Spleen (tissue), 11 donors: ENCODE results near the gene DNAJC25. TPM values are rescaled to one million over a fixed set of nuclear protein-coding genes. Genes with fewer than 3 reads are reported as not detected.
"Not testable (repeated sequence)": the region's sequence is repeated elsewhere in the genome, so short reads cannot be mapped to it uniquely, and the experiment has no call there.

Experiments
- DNase-seq: peaks from one replicate; pipeline ENCODE4 v3.0.0-alpha.2; 2020
- H3K27ac ChIP-seq, 8 donors: fragments of 200-600 bp; sonication (generic) in 7 of 8; 1 replicate in 4 of 8; 2 replicates in 4 of 8; pipeline versions ENCODE4 v1.5.0 to v1.8.0; 2016 to 2021; ENCODE audit warnings: inconsistent platforms in 4 of 8, mild to moderate bottlenecking in 4 of 8, moderate library complexity in 1 of 8
- H3K27me3 ChIP-seq, 7 donors: fragments of 200-600 bp; sonication (generic) in 6 of 7; replicated peaks in 1 of 7; 1 replicate in 4 of 7; 2 replicates in 3 of 7; pipeline versions ENCODE4 v1.5.0 to v1.8.0; 2016 to 2021; ENCODE audit warnings: inconsistent platforms in 3 of 7, mild to moderate bottlenecking in 1 of 7
- H3K36me3 ChIP-seq, 6 donors: fragments of 200-600 bp; sonication (generic) in 5 of 6; 1 replicate in 4 of 6; 2 replicates in 2 of 6; pipeline versions ENCODE4 v1.5.0 to v1.8.0; 2016 to 2021; ENCODE audit warnings: inconsistent platforms in 2 of 6
- H3K4me1 ChIP-seq, 6 donors: fragments of 200-600 bp; sonication (generic) in 5 of 6; 1 replicate in 3 of 6; 2 replicates in 3 of 6; pipeline versions ENCODE4 v1.5.0 to v1.8.0; 2016 to 2021; ENCODE audit warnings: inconsistent platforms in 3 of 6
- H3K4me3 ChIP-seq, 8 donors: fragments of 200-600 bp; sonication (generic) in 7 of 8; 1 replicate in 4 of 8; 2 replicates in 4 of 8; pipeline versions ENCODE4 v1.5.0 to v1.8.0; 2016 to 2021; ENCODE audit warnings: inconsistent platforms in 4 of 8, mild to moderate bottlenecking in 4 of 8, moderate library complexity in 2 of 8
- H3K9me3 ChIP-seq, 8 donors: fragments of 200-600 bp; sonication (generic) in 7 of 8; 1 replicate in 4 of 8; 2 replicates in 4 of 8; pipeline versions ENCODE4 v1.5.0 to v1.8.0; 2016 to 2021; ENCODE audit warnings: inconsistent platforms in 4 of 8
- CTCF ChIP-seq, 11 experiments: fragments of 200-600 bp in 7 of 11; fragments of 450-650 bp in 4 of 11; sonication (generic) in 4 of 11; IDR thresholded peaks in 8 of 11; conservative IDR thresholded peaks in 3 of 11; 1 replicate in 7 of 11; 2 replicates in 4 of 11; pipeline versions ENCODE4 v1.4.0 to v1.8.0; 2016 to 2021; ENCODE audit warnings: antibody characterized with exemption in 11 of 11, inconsistent platforms in 4 of 11, mild to moderate bottlenecking in 1 of 11
- POLR2A ChIP-seq, 3 donors: fragments of 450-650 bp; IDR thresholded peaks; one replicate each; pipeline ENCODE4 v1.5.1; 2017; ENCODE audit warnings: antibody characterized with exemption in 3 of 3, mild to moderate bottlenecking in 1 of 3
- POLR2AphosphoS5 ChIP-seq, 3 donors: sonication (generic); formaldehyde crosslinking; IDR thresholded peaks; one replicate each; pipeline ENCODE4 v1.5.1; 2017; ENCODE audit warnings: antibody characterized with exemption in 3 of 3
- WGBS, 5 donors: extraction: QIAGEN DNeasy Blood & Tissue Kit in 3 of 5; methylation state at CpG; one replicate each; pipeline versions ENCODE4 v1.1.5 to v1.1.7; 2013 to 2018; 5-methylcytosine and 5-hydroxymethylcytosine counted together
- intact Hi-C: fragments of 100-400 bp; cut with DNase I; formaldehyde crosslinking; loops from one replicate; pipeline ENCODE4 v1.15.0; 2023; ENCODE audit warnings: low total_unique reads
- polyA plus RNA-seq, 3 donors: library from polyadenylated mRNA; stranded (reverse); fragments of 200-250 nt; gene quantifications; one replicate each; pipeline ENCODE4 v1.2.1, GENCODE V29; 2013
- total RNA-seq, 7 donors: library from RNA; depleted of rRNA in 3 of 7; stranded (reverse); fragments of >200 nt in 3 of 7; fragmentation: NEBNext Ultra II Directional in 4 of 7; extraction: Animal tissue kit (Norgen Biotek cat#: 25700) in 4 of 7; gene quantifications; one replicate each; pipeline versions ENCODE4 v1.1.0 to v1.2.1, GENCODE V29; 2016 to 2021
- donor health status: healthy with polysubstance abuse.
- donor health status: DM: no; HTN: no; CAD: no; lungs with moderate emphysema.
- donor health status: DM: no; HTN: no; CAD: no.
- donor health status: Bipolar disorder and iron deficiency.
- donor health status: healthy.
- donor health status: DM: no; HTN: no; CAD: no.
- donor health status: DM: yes; HTN: yes; CAD: no.

DNAJC25 gene
- total and polyA plus RNA-seq, 10 donors, result 3.1 to 6.0 (median 3.9) TPM

- 57 to 68% (median 61%) methylated on average over 5 of the region's 5 CpGs for WGBS, 5 donors
- H3K4me1 ChIP-seq, result no peaks in the 10 kb centered on the region
- no peaks in the 10 kb centered on the region for H3K36me3 ChIP-seq
- no peak overlapping the region for H3K27ac ChIP-seq
- intact Hi-C loops, result no loop called here
- no peak for TF ChIP-seq POLR2A (IDR thresholded peaks at IDR 0.05)
- no peak for TF ChIP-seq CTCF (IDR thresholded peaks at IDR 0.05 in 8 of 11, conservative IDR thresholded peaks at IDR 0.05 in 3 of 11)
- no peak for TF ChIP-seq POLR2AphosphoS5 (IDR thresholded peaks at IDR 0.05)
- peaks cover 0 to 47% (median 0%) of the 10 kb centered on the region in 7 donors for H3K27me3 ChIP-seq
- no peak overlapping the region for H3K4me3 ChIP-seq
- no peak for DNase-seq
- H3K9me3 ChIP-seq, result no peaks in the 10 kb centered on the region
Measured at GRCh38 chr9:111610149-111610548, 21.0 kb upstream of the DNAJC25 start.

GRCh38 chr9:111610845-111611244 is 20.3 kb upstream of the DNAJC25 start:
- H3K27me3 ChIP-seq, result peaks cover 0 to 49% (median 0%) of the 10 kb centered on the region in 7 donors
- intact Hi-C loops, result no loop called here
- H3K27ac ChIP-seq, result no peak overlapping the region
- WGBS, 5 donors, result 77 to 92% (median 85%) methylated on average over 7 of the region's 7 CpGs
- no peaks in the 10 kb centered on the region for H3K4me1 ChIP-seq
- no peak for DNase-seq
- no peaks in the 10 kb centered on the region for H3K36me3 ChIP-seq
- no peaks in the 10 kb centered on the region for H3K9me3 ChIP-seq
- no peak for TF ChIP-seq CTCF (IDR thresholded peaks at IDR 0.05 in 8 of 11, conservative IDR thresholded peaks at IDR 0.05 in 3 of 11)
- TF ChIP-seq POLR2A (IDR thresholded peaks at IDR 0.05), result no peak
- TF ChIP-seq POLR2AphosphoS5 (IDR thresholded peaks at IDR 0.05), result no peak
- H3K4me3 ChIP-seq, result no peak overlapping the region

GRCh38 chr9:111613436-111614040 is 17.6 kb upstream of the DNAJC25 start:
- no peaks in the 10 kb centered on the region for H3K9me3 ChIP-seq
- intact Hi-C loops, result no loop called here
- H3K4me3 ChIP-seq, result no peak overlapping the region
- DNase-seq, result no peak
- TF ChIP-seq CTCF (IDR thresholded peaks at IDR 0.05 in 8 of 11, conservative IDR thresholded peaks at IDR 0.05 in 3 of 11), result no peak
- no peak for TF ChIP-seq POLR2AphosphoS5 (IDR thresholded peaks at IDR 0.05)
- no peak for TF ChIP-seq POLR2A (IDR thresholded peaks at IDR 0.05)
- H3K4me1 ChIP-seq, result no peaks in the 10 kb centered on the region
- 47 to 82% (median 64%) methylated on average over 4 of the region's 4 CpGs for WGBS, 5 donors
- peaks cover 0 to 37% (median 0%) of the 10 kb centered on the region in 7 donors for H3K27me3 ChIP-seq
- no peaks in the 10 kb centered on the region for H3K36me3 ChIP-seq
- H3K27ac ChIP-seq, result no peak overlapping the region

- Histone ChIP-seq H3K4me1 (no peaks in the 10 kb centered on the region), H3K36me3 (no peaks in the 10 kb centered on the region), H3K4me3 (no peak overlapping the region), H3K27ac (no peak overlapping the region), H3K9me3 (no peaks in the 10 kb centered on the region), H3K27me3 (peaks cover 0 to 28% (median 0%) of the 10 kb centered on the region in 7 donors)
- DNase-seq, result no peak
- 62 to 83% (median 75%) methylated on average over 3 of the region's 3 CpGs for WGBS, 5 donors
- no peak for TF ChIP-seq POLR2AphosphoS5 (IDR thresholded peaks at IDR 0.05)
- TF ChIP-seq CTCF (IDR thresholded peaks at IDR 0.05 in 8 of 11, conservative IDR thresholded peaks at IDR 0.05 in 3 of 11), result no peak
- no peak for TF ChIP-seq POLR2A (IDR thresholded peaks at IDR 0.05)
- intact Hi-C loops, result no loop called here
Measured at GRCh38 chr9:111615928-111616327, 15.2 kb upstream of the DNAJC25 start.

GRCh38 chr9:111617349-111617748 is 13.8 kb upstream of the DNAJC25 start:
- 94 to 99% (median 96%) methylated on average over 14 to 29 of the region's 29 CpGs for WGBS, 5 donors
- DNase-seq, H3K36me3 ChIP-seq, H3K27ac ChIP-seq, H3K9me3 ChIP-seq, H3K4me3 ChIP-seq, intact Hi-C loops, H3K4me1 ChIP-seq: not testable (repeated sequence)
- peaks cover 0 to 36% (median 0%) of the 10 kb centered on the region in 7 donors for H3K27me3 ChIP-seq
